GM06990 (cell line): Measurements from ENCODE around the gene SEC16A.

Experiments used
- DNase-seq: peaks from one replicate; pipeline ENCODE4 v3.0.0-alpha.2; 2011; ENCODE audit not compliant: insufficient read length; ENCODE audit errors: extremely low read depth
- H3K27me3 ChIP-seq: replicated peaks from 2 replicates; pipeline ENCODE4 v1.6.0; 2011; ENCODE audit warnings: low read length; ENCODE audit not compliant: control insufficient read depth, insufficient read depth
- H3K36me3 ChIP-seq: 2 replicates; pipeline ENCODE4 v1.5.1; 2011; ENCODE audit warnings: low read length; ENCODE audit not compliant: control insufficient read depth, insufficient read depth
- H3K4me3 ChIP-seq: replicated peaks from 2 replicates; pipeline ENCODE4 v1.5.1; 2011; ENCODE audit warnings: low read depth, mild to moderate bottlenecking, control low read depth, low read length
- CTCF ChIP-seq: IDR thresholded peaks from 2 replicates; pipeline ENCODE4 v1.5.1; 2011; ENCODE audit warnings: low read length, control low read depth, mild to moderate bottlenecking, inconsistent platforms; ENCODE audit not compliant: insufficient read depth, poor library complexity, severe bottlenecking

Gene SEC16A

GRCh38 chr9:136507221-136507991 is 24.6 kb upstream of the SEC16A start:
- H3K27me3 ChIP-seq = no peaks in the 10 kb centered on the region
- TF ChIP-seq CTCF = no peak
- H3K4me3 ChIP-seq = no peak overlapping the region
- no peak for DNase-seq
- H3K36me3 ChIP-seq = peaks cover 66% of the 10 kb centered on the region

GRCh38 chr9:136506425-136506824 is 23.6 kb upstream of the SEC16A start:
- TF ChIP-seq CTCF = no peak
- H3K27me3 ChIP-seq = no peaks in the 10 kb centered on the region
- H3K36me3 ChIP-seq = peaks cover 69% of the 10 kb centered on the region
- DNase-seq = no peak
- H3K4me3 ChIP-seq = no peak overlapping the region

- no peaks in the 10 kb centered on the region for H3K27me3 ChIP-seq
- H3K4me3 ChIP-seq = no peak overlapping the region
- no peak for TF ChIP-seq CTCF
- no peak for DNase-seq
- H3K36me3 ChIP-seq = peaks cover 65% of the 10 kb centered on the region
Measured at GRCh38 chr9:136505406-136506403, 22.9 kb upstream of the SEC16A start.

- H3K4me3 ChIP-seq = no peak overlapping the region
- H3K27me3 ChIP-seq = no peaks in the 10 kb centered on the region
- H3K36me3 ChIP-seq = peaks cover 63% of the 10 kb centered on the region
- DNase-seq = no peak
- TF ChIP-seq CTCF = no peak
Measured at GRCh38 chr9:136504512-136505348, 21.9 kb upstream of the SEC16A start.

GRCh38 chr9:136502940-136503550 is 20.2 kb upstream of the SEC16A start:
- no peak overlapping the region for H3K4me3 ChIP-seq
- peaks cover 62% of the 10 kb centered on the region for H3K36me3 ChIP-seq
- no peaks in the 10 kb centered on the region for H3K27me3 ChIP-seq
- DNase-seq = no peak
- TF ChIP-seq CTCF = peak; percentile 6
